Measurements from ENCODE around the gene FUT2. TPM values are rescaled to one million over a fixed set of nuclear protein-coding genes. Genes with fewer than 3 reads are reported as not detected.

FUT2 gene
- polyA plus RNA-seq, 2 of the 4 experiments (the other 2 are of a cell fraction), result not detected

- ATAC-seq (no peak), DNase-seq (ENCODE audit: low read depth in 1 of 2, low spot score in 1 of 2) (no peak), FAIRE-seq (no peak)
- H3K27ac ChIP-seq, result no peak overlapping the region
- 63% methylated on average over 9 of the region's 10 CpGs for WGBS (ENCODE audit: missing lambda C conversion rate)
- TF ChIP-seq BHLHE40 (IDR thresholded peaks at IDR 0.05; ENCODE audit: low read depth, low read length) (no peak), HEYL (CRISPR knock-in tag; IDR thresholded peaks at IDR 0.05) (no peak), EHMT2 (IDR thresholded peaks at IDR 0.05; ENCODE audit: low read depth) (no peak), FOXS1 (CRISPR knock-in tag; IDR thresholded peaks at IDR 0.05) (no peak), RFX5 (IDR thresholded peaks at IDR 0.05) (no peak), HDAC2 (IDR thresholded peaks at IDR 0.05) (no peak), ZC3H11A (IDR thresholded peaks at IDR 0.05) (no peak), FOSL2 (IDR thresholded peaks at IDR 0.05) (no peak), FOSL2 (CRISPR knock-in tag; IDR thresholded peaks at IDR 0.05) (no peak), KDM5A (IDR thresholded peaks at IDR 0.05) (no peak), MYC (IDR thresholded peaks at IDR 0.05; ENCODE audit: borderline replicate concordance, low read length) (no peak), HOXB13 (CRISPR knock-in tag; IDR thresholded peaks at IDR 0.05; ENCODE audit: low read depth) (no peak)
- TF ChIP-seq, protein P1, sequence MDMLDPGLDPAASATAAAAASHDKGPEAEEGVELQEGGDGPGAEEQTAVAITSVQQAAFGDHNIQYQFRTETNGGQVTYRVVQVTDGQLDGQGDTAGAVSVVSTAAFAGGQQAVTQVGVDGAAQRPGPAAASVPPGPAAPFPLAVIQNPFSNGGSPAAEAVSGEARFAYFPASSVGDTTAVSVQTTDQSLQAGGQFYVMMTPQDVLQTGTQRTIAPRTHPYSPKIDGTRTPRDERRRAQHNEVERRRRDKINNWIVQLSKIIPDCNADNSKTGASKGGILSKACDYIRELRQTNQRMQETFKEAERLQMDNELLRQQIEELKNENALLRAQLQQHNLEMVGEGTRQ (IDR thresholded peaks at IDR 0.05), result no peak
- TF ChIP-seq, protein P2, sequence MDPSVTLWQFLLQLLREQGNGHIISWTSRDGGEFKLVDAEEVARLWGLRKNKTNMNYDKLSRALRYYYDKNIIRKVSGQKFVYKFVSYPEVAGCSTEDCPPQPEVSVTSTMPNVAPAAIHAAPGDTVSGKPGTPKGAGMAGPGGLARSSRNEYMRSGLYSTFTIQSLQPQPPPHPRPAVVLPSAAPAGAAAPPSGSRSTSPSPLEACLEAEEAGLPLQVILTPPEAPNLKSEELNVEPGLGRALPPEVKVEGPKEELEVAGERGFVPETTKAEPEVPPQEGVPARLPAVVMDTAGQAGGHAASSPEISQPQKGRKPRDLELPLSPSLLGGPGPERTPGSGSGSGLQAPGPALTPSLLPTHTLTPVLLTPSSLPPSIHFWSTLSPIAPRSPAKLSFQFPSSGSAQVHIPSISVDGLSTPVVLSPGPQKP (IDR thresholded peaks at IDR 0.05; ENCODE audit: low read depth, low read length), result no peak
- H3K4me1 ChIP-seq, result peaks cover 5% of the 10 kb centered on the region; the same call in 1 of the 3 replicates
- POLR2A ChIA-PET, result no interaction called here
- CTCF ChIA-PET, result interaction anchor here (1.5 to 1.9 kb wide), 4 partner anchors 26 to 116 kb away, joined by 4 to 7 read pairs (median 6); partner anchors contain the start of gene CA11
- H3K9me3 ChIP-seq, result no peaks in the 10 kb centered on the region
- H3K4me3 ChIP-seq, result no peak overlapping the region
- H3K4me2 ChIP-seq, result no peak overlapping the region
These were observed 24.2 kb upstream of the FUT2 start for GRCh38 chr19:48671446-48671995.

DNA sequence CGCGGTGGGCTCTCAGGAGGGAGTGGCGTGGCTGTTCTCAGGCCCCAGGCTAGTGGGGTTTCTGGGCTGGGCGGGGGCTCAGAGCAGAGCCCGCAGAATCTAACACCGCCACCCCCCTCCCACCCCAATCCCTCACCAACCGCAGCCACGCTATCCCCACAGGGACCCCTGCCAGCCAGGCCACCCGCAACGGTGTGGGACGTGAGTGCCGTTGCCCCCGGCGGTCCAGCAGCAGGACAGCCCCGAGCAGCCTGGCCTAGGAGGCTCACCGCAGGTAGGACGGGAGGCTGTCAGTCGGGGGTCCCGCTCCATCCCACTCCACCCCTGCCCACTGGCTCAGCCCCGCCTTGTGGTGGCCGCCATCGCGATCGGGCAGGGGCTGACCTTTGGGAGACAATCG, 22.8 kb upstream of the FUT2 start, which contains the start of gene NTN5:
Gene NTN5, minus strand, starts transcription at position 24 of the 400 bp plus-strand sequence. CDS start 2,031 bp downstream, outside the sequence.
- H3K4me1 ChIP-seq, result peaks cover 5% of the 10 kb centered on the region; the same call in 1 of the 3 replicates
- DNase-seq (ENCODE audit: low read depth in 1 of 2, low spot score in 1 of 2) (no peak), FAIRE-seq (no peak), ATAC-seq (no peak)
- 86% methylated on average over 21 of the region's 25 CpGs for WGBS (ENCODE audit: missing lambda C conversion rate)
- no peak within 1 kb of the TSS for H3K27ac ChIP-seq
- ChIA-PET CTCF (interaction anchor here (0.9 to 6.1 kb wide), 7 partner anchors 8 to 145 kb away, joined by 3 to 151 read pairs (median 39); partner anchors contain the start of genes CA11 and FUT2), POLR2A (no interaction called here)
- TF ChIP-seq HDAC2 (IDR thresholded peaks at IDR 0.05) (no peak), CBX8 (IDR thresholded peaks at IDR 0.05) (no peak), KDM1A (IDR thresholded peaks at IDR 0.05; ENCODE audit: low read depth) (no peak), KDM5A (IDR thresholded peaks at IDR 0.05) (no peak), CBX2 (IDR thresholded peaks at IDR 0.05; ENCODE audit: borderline replicate concordance, low read depth) (no peak), TFCP2L1 (CRISPR knock-in tag; IDR thresholded peaks at IDR 0.05) (no peak), RCOR1 (IDR thresholded peaks at IDR 0.05; ENCODE audit: low read depth, low read length) (no peak), ZC3H11A (IDR thresholded peaks at IDR 0.05) (no peak), HES2 (IDR thresholded peaks at IDR 0.05) (no peak), ZSCAN20 (CRISPR knock-in tag; IDR thresholded peaks at IDR 0.05) (no peak), EHF (CRISPR knock-in tag; IDR thresholded peaks at IDR 0.05) (no peak), HOXA7 (CRISPR knock-in tag; IDR thresholded peaks at IDR 0.05) (no peak)
- TF ChIP-seq, protein P3, sequence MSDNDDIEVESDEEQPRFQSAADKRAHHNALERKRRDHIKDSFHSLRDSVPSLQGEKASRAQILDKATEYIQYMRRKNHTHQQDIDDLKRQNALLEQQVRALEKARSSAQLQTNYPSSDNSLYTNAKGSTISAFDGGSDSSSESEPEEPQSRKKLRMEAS (IDR thresholded peaks at IDR 0.05), result no peak
- TF ChIP-seq, protein P4, sequence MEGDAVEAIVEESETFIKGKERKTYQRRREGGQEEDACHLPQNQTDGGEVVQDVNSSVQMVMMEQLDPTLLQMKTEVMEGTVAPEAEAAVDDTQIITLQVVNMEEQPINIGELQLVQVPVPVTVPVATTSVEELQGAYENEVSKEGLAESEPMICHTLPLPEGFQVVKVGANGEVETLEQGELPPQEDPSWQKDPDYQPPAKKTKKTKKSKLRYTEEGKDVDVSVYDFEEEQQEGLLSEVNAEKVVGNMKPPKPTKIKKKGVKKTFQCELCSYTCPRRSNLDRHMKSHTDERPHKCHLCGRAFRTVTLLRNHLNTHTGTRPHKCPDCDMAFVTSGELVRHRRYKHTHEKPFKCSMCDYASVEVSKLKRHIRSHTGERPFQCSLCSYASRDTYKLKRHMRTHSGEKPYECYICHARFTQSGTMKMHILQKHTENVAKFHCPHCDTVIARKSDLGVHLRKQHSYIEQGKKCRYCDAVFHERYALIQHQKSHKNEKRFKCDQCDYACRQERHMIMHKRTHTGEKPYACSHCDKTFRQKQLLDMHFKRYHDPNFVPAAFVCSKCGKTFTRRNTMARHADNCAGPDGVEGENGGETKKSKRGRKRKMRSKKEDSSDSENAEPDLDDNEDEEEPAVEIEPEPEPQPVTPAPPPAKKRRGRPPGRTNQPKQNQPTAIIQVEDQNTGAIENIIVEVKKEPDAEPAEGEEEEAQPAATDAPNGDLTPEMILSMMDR (IDR thresholded peaks at IDR 0.05), result no peak
- TF ChIP-seq, protein P2 (IDR thresholded peaks at IDR 0.05; ENCODE audit: low read depth, low read length), result no peak
- TF ChIP-seq, protein P1 (IDR thresholded peaks at IDR 0.05), result no peak
- H3K4me2 ChIP-seq, result no peak within 1 kb of the TSS
- H3K4me3 ChIP-seq, result no peak within 1 kb of the TSS
- H3K9me3 ChIP-seq, result no peaks in the 10 kb centered on the region

Data from A549 (cell line).